Hepatocyte (in vitro differentiated cells): ENCODE data around the gene FDXACB1. TPM values are rescaled to one million over a fixed set of nuclear protein-coding genes. Genes with fewer than 3 reads are reported as not detected.

Experiments used
- DNase-seq: peaks from one replicate; pipeline ENCODE4 v3.0.0-alpha.2; 2016; ENCODE audit warnings: low spot score
- H2AFZ ChIP-seq: fragments of 200-600 bp; sonication (generic); 2 replicates; pipeline ENCODE4 v1.6.0; 2016; ENCODE audit warnings: antibody characterized with exemption, mild to moderate bottlenecking
- H3K27ac ChIP-seq: fragments of 200-600 bp; sonication (generic); 2 replicates; pipeline ENCODE4 v1.5.1; 2016; ENCODE audit warnings: mild to moderate bottlenecking
- H3K27me3 ChIP-seq: fragments of 200-600 bp; sonication (generic); 2 replicates; pipeline ENCODE4 v1.6.1; 2016
- H3K36me3 ChIP-seq: fragments of 200-600 bp; sonication (generic); replicated peaks from 2 replicates; pipeline ENCODE4 v1.5.1; 2016; ENCODE audit warnings: low read depth; ENCODE audit not compliant: insufficient read depth
- H3K4me1 ChIP-seq: fragments of 200-600 bp; sonication (generic); 2 replicates; pipeline ENCODE4 v1.5.1; 2016; ENCODE audit warnings: mild to moderate bottlenecking, moderate library complexity; ENCODE audit not compliant: insufficient read depth
- H3K4me2 ChIP-seq: fragments of 200-600 bp; sonication (generic); 2 replicates; pipeline ENCODE4 v1.6.0; 2016
- H3K4me3 ChIP-seq: fragments of 200-600 bp; sonication (generic); 2 replicates; pipeline ENCODE4 v1.5.1; 2016; ENCODE audit warnings: mild to moderate bottlenecking
- H3K79me2 ChIP-seq: fragments of 200-600 bp; sonication (generic); 2 replicates; pipeline ENCODE4 v1.6.0; 2017; ENCODE audit warnings: mild to moderate bottlenecking
- H3K9me2 ChIP-seq: fragments of 200-600 bp; sonication (generic); replicated peaks from 2 replicates; pipeline ENCODE4 v1.6.0; 2017; ENCODE audit warnings: mild to moderate bottlenecking; ENCODE audit not compliant: insufficient read depth
- H3K9me3 ChIP-seq: fragments of 200-600 bp; sonication (generic); 2 replicates; pipeline ENCODE4 v1.5.1; 2016; ENCODE audit warnings: low read depth, mild to moderate bottlenecking
- H4K20me1 ChIP-seq: fragments of 200-600 bp; sonication (generic); 2 replicates; pipeline ENCODE4 v1.6.0; 2016; ENCODE audit warnings: mild to moderate bottlenecking; ENCODE audit not compliant: insufficient read depth, poor library complexity, severe bottlenecking
- CTCF ChIP-seq: fragments of 200-600 bp; sonication (generic); IDR thresholded peaks from 2 replicates; pipeline ENCODE4 v1.5.1; 2016; ENCODE audit warnings: antibody characterized with exemption, mild to moderate bottlenecking; ENCODE audit not compliant: poor library complexity
- EZH2 ChIP-seq: fragments of 200-600 bp; sonication (generic); IDR thresholded peaks from 2 replicates; pipeline ENCODE4 v1.6.1; 2016; ENCODE audit warnings: antibody characterized with exemption, mild to moderate bottlenecking, borderline replicate concordance
- EZH2phosphoT487 ChIP-seq: fragments of 200-600 bp; sonication (generic); IDR thresholded peaks from one replicate; pipeline ENCODE4 v1.6.1; 2018; ENCODE audit warnings: antibody characterized with exemption, mild to moderate bottlenecking, low read depth, moderate library complexity; ENCODE audit not compliant: unreplicated experiment, severe bottlenecking
- WGBS: methylation state at CpG from one replicate; pipeline ENCODE4 v1.1.6; 2016; ENCODE audit warnings: low lambda C conversion rate; ENCODE audit errors: missing lambda C conversion rate; 5-methylcytosine and 5-hydroxymethylcytosine counted together
- polyA plus RNA-seq: library from polyadenylated mRNA; unstranded; fragments of >200 nt; fragmentation: Nextera tagmentation; extraction: Ambion mirVana; gene quantifications from 2 replicates; pipeline ENCODE4 v1.2.1, GENCODE V29; 2016
- total RNA-seq: library from RNA; depleted of rRNA; stranded (reverse); fragments of >200 nt; gene quantifications from 2 replicates; pipeline ENCODE4 v1.2.3, GENCODE V29; 2014

FDXACB1 gene
- total and polyA plus RNA-seq, 2 experiments from 2014 or later: 0.64 to 2.3 TPM

GRCh38 chr11:111910676-111911562 lies 32.0 kb upstream of the FDXACB1 start:
- Histone ChIP-seq H3K4me2 (peak overlapping the region; percentile 53), H3K4me3 (no peak overlapping the region), H2AFZ (no peak overlapping the region), H3K36me3 (no peaks in the 10 kb centered on the region), H3K27ac (peak overlapping the region; percentile 63), H3K27me3 (no peaks in the 10 kb centered on the region), H4K20me1 (no peaks in the 10 kb centered on the region), H3K9me3 (no peaks in the 10 kb centered on the region), H3K79me2 (no peaks in the 10 kb centered on the region), H3K9me2 (no peaks in the 10 kb centered on the region), H3K4me1 (peaks cover 22% of the 10 kb centered on the region)
- DNase-seq: no peak
- no peak for TF ChIP-seq EZH2
- TF ChIP-seq CTCF: no peak
- no peak for TF ChIP-seq EZH2phosphoT487
- WGBS: 82% methylated on average over 9 of the region's 9 CpGs

- Histone ChIP-seq H3K79me2 (no peaks in the 10 kb centered on the region), H3K4me3 (no peak overlapping the region)
Observed at GRCh38 chr11:111909378-111909777, 30.4 kb upstream of the FDXACB1 start.

GRCh38 chr11:111908639-111909305 lies 29.8 kb upstream of the FDXACB1 start:
- Histone ChIP-seq H3K4me2 (no peak overlapping the region), H4K20me1 (no peaks in the 10 kb centered on the region), H3K36me3 (no peaks in the 10 kb centered on the region), H3K4me3 (no peak overlapping the region), H3K9me3 (no peaks in the 10 kb centered on the region), H3K9me2 (no peaks in the 10 kb centered on the region), H2AFZ (no peak overlapping the region), H3K79me2 (no peaks in the 10 kb centered on the region), H3K4me1 (peaks cover 22% of the 10 kb centered on the region), H3K27ac (peak overlapping the region; percentile 21), H3K27me3 (no peaks in the 10 kb centered on the region)
- TF ChIP-seq CTCF (no peak), EZH2phosphoT487 (no peak), EZH2 (no peak)
- DNase-seq: no peak
- 84% methylated on average over 5 of the region's 5 CpGs for WGBS

More at GRCh38 chr11:111909378-111909777, 30.4 kb upstream of the FDXACB1 start:
- no peak overlapping the region for H2AFZ ChIP-seq
- peak overlapping the region; percentile 21 for H3K27ac ChIP-seq
- H3K4me2 ChIP-seq: no peak overlapping the region
- H3K4me1 ChIP-seq: peaks cover 22% of the 10 kb centered on the region
- no peak for TF ChIP-seq EZH2
- no peak for TF ChIP-seq EZH2phosphoT487
- TF ChIP-seq CTCF: no peak
- 64% methylated on average over 5 of the region's 5 CpGs for WGBS
- no peaks in the 10 kb centered on the region for H4K20me1 ChIP-seq
- H3K27me3 ChIP-seq: no peaks in the 10 kb centered on the region
- H3K9me3 ChIP-seq: no peaks in the 10 kb centered on the region
- DNase-seq: no peak
- H3K36me3 ChIP-seq: no peaks in the 10 kb centered on the region
- H3K9me2 ChIP-seq: no peaks in the 10 kb centered on the region
